ENCODE measurements around the gene PSD2.

The PSD2 gene

DNA sequence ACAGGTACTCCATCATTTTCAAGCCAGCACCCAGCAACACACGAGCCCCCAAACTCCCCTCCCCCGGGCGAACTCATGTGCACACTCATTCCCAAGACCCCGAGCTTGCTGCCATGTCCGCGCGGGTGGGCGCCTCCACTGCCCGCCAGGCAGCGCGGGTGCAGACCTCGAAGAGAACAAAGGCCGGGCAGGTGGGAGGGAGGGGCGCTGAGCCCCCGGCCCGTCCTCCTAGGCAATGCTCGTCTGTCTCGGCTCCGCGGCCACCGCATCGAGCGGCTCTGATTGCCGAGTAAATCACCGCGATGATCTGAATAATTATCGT, 47.1 kb upstream of the PSD2 start:
- H3K9me3 ChIP-seq (ENCODE audit: insufficient read depth, low read length) = no peaks in the 10 kb centered on the region
- H2AFZ ChIP-seq (ENCODE audit: low read depth, low read length, severe bottlenecking) = no peak overlapping the region
- H3K4me3 ChIP-seq (ENCODE audit: insufficient read depth, low read length, poor library complexity, severe bottlenecking) = no peak overlapping the region
- H3K4me2 ChIP-seq (ENCODE audit: low read depth, low read length, poor library complexity, severe bottlenecking) = no peak overlapping the region
- H3K27ac ChIP-seq (ENCODE audit: low read depth, low read length) = 0 out of 2 replicates have a peak overlapping the region, but pooled peaks have one; percentile 17
- H3K36me3 ChIP-seq (ENCODE audit: low read length) = no peaks in the 10 kb centered on the region
- H4K20me1 ChIP-seq (ENCODE audit: low read depth, low read length) = no peaks in the 10 kb centered on the region
- no peak for TF ChIP-seq EZH2phosphoT487 (conservative IDR thresholded peaks at IDR 0.05; ENCODE audit: low read length)
- TF ChIP-seq, protein P1, sequence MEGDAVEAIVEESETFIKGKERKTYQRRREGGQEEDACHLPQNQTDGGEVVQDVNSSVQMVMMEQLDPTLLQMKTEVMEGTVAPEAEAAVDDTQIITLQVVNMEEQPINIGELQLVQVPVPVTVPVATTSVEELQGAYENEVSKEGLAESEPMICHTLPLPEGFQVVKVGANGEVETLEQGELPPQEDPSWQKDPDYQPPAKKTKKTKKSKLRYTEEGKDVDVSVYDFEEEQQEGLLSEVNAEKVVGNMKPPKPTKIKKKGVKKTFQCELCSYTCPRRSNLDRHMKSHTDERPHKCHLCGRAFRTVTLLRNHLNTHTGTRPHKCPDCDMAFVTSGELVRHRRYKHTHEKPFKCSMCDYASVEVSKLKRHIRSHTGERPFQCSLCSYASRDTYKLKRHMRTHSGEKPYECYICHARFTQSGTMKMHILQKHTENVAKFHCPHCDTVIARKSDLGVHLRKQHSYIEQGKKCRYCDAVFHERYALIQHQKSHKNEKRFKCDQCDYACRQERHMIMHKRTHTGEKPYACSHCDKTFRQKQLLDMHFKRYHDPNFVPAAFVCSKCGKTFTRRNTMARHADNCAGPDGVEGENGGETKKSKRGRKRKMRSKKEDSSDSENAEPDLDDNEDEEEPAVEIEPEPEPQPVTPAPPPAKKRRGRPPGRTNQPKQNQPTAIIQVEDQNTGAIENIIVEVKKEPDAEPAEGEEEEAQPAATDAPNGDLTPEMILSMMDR (IDR thresholded peaks at IDR 0.05; ENCODE audit: insufficient read depth, low read length, poor library complexity, severe bottlenecking) = no peak
- H3F3A ChIP-seq (ENCODE audit: insufficient read depth) = peaks cover 3% of the 10 kb centered on the region; the same call in 1 of the 2 replicates
- no peaks in the 10 kb centered on the region for H3K27me3 ChIP-seq (ENCODE audit: low read length)
- no peak overlapping the region for H3K9ac ChIP-seq (ENCODE audit: low read length)
- H3K79me2 ChIP-seq (ENCODE audit: insufficient read depth, low read length) = no peaks in the 10 kb centered on the region
- H3K9me2 ChIP-seq (replicated peaks; ENCODE audit: insufficient read depth, low read length) = no peaks in the 10 kb centered on the region

DNA sequence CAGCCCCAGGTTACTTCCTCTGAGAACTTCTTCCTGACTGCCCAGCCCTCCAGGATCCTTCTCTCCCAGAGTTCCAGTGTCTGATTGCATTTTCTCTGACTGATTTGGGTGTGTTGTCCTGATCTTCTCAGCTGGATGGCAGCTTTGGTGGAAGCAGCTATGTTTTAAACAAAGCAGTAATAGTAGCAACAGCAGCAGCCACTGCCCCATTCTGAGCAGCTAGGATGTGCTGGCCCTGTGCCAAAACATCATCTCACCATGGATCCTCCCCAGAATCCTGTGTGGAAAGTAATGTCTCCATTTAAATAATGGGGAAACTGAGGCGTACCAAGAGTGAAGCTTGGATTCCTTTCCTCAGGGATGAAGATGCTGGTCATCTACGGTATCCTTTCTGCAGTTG, 46.4 kb upstream of the PSD2 start:
- H3K79me2 ChIP-seq (ENCODE audit: insufficient read depth, low read length) = no peaks in the 10 kb centered on the region
- no peaks in the 10 kb centered on the region for H4K20me1 ChIP-seq (ENCODE audit: low read depth, low read length)
- no peaks in the 10 kb centered on the region for H3K36me3 ChIP-seq (ENCODE audit: low read length)
- peaks cover 3% of the 10 kb centered on the region; the same call in 1 of the 2 replicates for H3F3A ChIP-seq (ENCODE audit: insufficient read depth)
- H3K9me2 ChIP-seq (replicated peaks; ENCODE audit: insufficient read depth, low read length) = no peaks in the 10 kb centered on the region
- H3K4me3 ChIP-seq (ENCODE audit: insufficient read depth, low read length, poor library complexity, severe bottlenecking) = no peak overlapping the region
- H3K9me3 ChIP-seq (ENCODE audit: insufficient read depth, low read length) = no peaks in the 10 kb centered on the region
- H2AFZ ChIP-seq (ENCODE audit: low read depth, low read length, severe bottlenecking) = no peak overlapping the region
- no peak overlapping the region for H3K9ac ChIP-seq (ENCODE audit: low read length)
- no peak overlapping the region for H3K4me2 ChIP-seq (ENCODE audit: low read depth, low read length, poor library complexity, severe bottlenecking)
- H3K27ac ChIP-seq (ENCODE audit: low read depth, low read length) = 0 out of 2 replicates have a peak overlapping the region, but pooled peaks have one; percentile 17
- H3K27me3 ChIP-seq (ENCODE audit: low read length) = no peaks in the 10 kb centered on the region
- TF ChIP-seq, protein P1 (IDR thresholded peaks at IDR 0.05; ENCODE audit: insufficient read depth, low read length, poor library complexity, severe bottlenecking) = no peak
- no peak for TF ChIP-seq EZH2phosphoT487 (conservative IDR thresholded peaks at IDR 0.05; ENCODE audit: low read length)

DNA sequence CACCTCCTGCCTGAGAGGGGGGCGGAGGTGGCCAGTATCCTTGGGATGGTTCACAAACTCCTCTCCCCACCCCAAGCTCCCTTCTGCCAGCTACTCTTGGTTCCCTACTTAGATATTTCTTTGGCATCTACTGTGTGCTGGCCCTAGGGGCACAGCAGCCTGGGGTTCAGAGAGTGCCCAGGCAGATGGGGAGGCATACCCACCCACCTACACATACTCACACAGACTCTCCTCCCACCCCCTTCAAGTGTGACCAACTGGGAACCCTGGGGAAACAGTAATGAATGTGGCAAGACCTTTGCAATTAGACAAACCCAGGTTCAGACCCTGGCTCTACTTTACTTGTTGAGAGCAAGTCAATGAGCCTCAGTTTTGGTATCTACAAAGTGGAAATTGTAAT, 44.4 kb upstream of the PSD2 start:
- H3K27ac ChIP-seq (ENCODE audit: low read depth, low read length) = no peak overlapping the region
- no peak for TF ChIP-seq EZH2phosphoT487 (conservative IDR thresholded peaks at IDR 0.05; ENCODE audit: low read length)
- TF ChIP-seq, protein P1 (IDR thresholded peaks at IDR 0.05; ENCODE audit: insufficient read depth, low read length, poor library complexity, severe bottlenecking) = no peak
- H2AFZ ChIP-seq (ENCODE audit: low read depth, low read length, severe bottlenecking) = no peak overlapping the region
- H3K9ac ChIP-seq (ENCODE audit: low read length) = no peak overlapping the region
- no peak overlapping the region for H3K4me3 ChIP-seq (ENCODE audit: insufficient read depth, low read length, poor library complexity, severe bottlenecking)
- H3K4me2 ChIP-seq (ENCODE audit: low read depth, low read length, poor library complexity, severe bottlenecking) = no peak overlapping the region
- H3K9me2 ChIP-seq (replicated peaks; ENCODE audit: insufficient read depth, low read length) = no peaks in the 10 kb centered on the region
- no peaks in the 10 kb centered on the region for H3K79me2 ChIP-seq (ENCODE audit: insufficient read depth, low read length)
- no peaks in the 10 kb centered on the region for H3K27me3 ChIP-seq (ENCODE audit: low read length)
- no peaks in the 10 kb centered on the region for H3K9me3 ChIP-seq (ENCODE audit: insufficient read depth, low read length)
- H3K36me3 ChIP-seq (ENCODE audit: low read length) = no peaks in the 10 kb centered on the region
- H4K20me1 ChIP-seq (ENCODE audit: low read depth, low read length) = no peaks in the 10 kb centered on the region
- peaks cover 3% of the 10 kb centered on the region; the same call in 1 of the 2 replicates for H3F3A ChIP-seq (ENCODE audit: insufficient read depth)
